ENCODE data around the gene DPP7. TPM values are rescaled to one million over a fixed set of nuclear protein-coding genes. Genes with fewer than 3 reads are reported as not detected.

The DPP7 gene
- total and polyA plus RNA-seq, 2 of the 8 experiments (the other 6 are each of a cell fraction or from before 2014, with no cell fraction given) = 21.2 to 26.8 TPM

DNA sequence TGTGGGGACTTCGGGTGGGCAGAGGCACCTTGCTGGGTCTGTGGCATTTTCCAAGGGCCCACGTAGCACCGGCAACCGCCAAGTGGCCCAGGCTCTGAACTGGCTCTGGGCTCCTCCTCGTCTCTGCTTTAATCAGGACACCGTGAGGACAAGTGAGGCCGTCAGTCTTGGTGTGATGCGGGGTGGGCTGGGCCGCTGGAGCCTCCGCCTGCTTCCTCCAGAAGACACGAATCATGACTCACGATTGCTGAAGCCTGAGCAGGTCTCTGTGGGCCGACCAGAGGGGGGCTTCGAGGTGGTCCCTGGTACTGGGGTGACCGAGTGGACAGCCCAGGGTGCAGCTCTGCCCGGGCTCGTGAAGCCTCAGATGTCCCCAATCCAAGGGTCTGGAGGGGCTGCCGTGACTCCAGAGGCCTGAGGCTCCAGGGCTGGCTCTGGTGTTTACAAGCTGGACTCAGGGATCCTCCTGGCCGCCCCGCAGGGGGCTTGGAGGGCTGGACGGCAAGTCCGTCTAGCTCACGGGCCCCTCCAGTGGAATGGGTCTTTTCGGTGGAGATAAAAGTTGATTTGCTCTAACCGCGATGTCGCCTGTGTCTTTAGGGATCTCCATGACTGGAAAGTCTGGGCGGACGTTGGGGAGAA lies 5.8 kb downstream of the DPP7 start (continued):
- TF ChIP-seq TBP (IDR thresholded peaks at IDR 0.05; ENCODE audit: low read depth, low read length) = no peak
